ENCODE measurements around the gene CNGA3. TPM values are rescaled to one million over a fixed set of nuclear protein-coding genes. Genes with fewer than 3 reads are reported as not detected.

CNGA3 gene
- polyA plus RNA-seq, 2 donors: 0.02 to 0.05 TPM

DNA sequence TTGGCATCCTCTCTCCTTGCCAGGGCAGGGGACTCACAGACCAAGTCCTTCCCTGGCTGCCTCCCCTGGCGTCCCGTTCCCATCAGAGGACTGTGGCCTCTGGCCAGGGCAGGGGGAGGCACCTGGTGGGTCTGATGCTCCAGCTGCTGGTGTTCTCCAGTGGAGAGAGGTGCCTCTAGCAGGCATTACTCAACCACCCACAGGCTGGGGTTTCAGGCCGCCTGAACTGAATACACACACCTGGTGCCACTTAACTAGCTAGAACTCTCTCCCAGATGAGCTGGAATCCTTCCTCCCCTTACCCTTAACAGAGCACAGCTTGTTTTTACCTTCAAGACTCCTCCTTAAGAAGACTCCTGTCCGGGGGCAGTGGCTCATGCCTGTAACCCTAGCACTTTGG is 37.7 kb upstream of the CNGA3 start:
- Histone ChIP-seq H3K36me3 (ENCODE audit: control insufficient read depth in 2 of 2, insufficient read depth in 2 of 2, low read length in 1 of 2) (no peaks in the 10 kb centered on the region), H3K27me3 (ENCODE audit: control insufficient read depth in 1 of 2, insufficient read depth in 2 of 2, low read length in 2 of 2) (no peaks in the 10 kb centered on the region), H3K4me3 (ENCODE audit: low read depth in 1 of 2, low read length in 2 of 2) (no peak overlapping the region), H3K4me1 (ENCODE audit: control insufficient read depth in 2 of 2, insufficient read depth in 2 of 2, low read length in 1 of 2) (no peaks in the 10 kb centered on the region), H3K27ac (ENCODE audit: low read depth in 2 of 2, low read length in 1 of 2) (no peak overlapping the region), H3K9me3 (ENCODE audit: control insufficient read depth in 2 of 2, insufficient read depth in 1 of 2, low read depth in 1 of 2, low read length in 1 of 2) (peaks cover 2 to 3% of the 10 kb centered on the region in 2 donors)
- WGBS, 2 donors: 77 to 78% methylated on average over 4 of the region's 4 CpGs

DNA sequence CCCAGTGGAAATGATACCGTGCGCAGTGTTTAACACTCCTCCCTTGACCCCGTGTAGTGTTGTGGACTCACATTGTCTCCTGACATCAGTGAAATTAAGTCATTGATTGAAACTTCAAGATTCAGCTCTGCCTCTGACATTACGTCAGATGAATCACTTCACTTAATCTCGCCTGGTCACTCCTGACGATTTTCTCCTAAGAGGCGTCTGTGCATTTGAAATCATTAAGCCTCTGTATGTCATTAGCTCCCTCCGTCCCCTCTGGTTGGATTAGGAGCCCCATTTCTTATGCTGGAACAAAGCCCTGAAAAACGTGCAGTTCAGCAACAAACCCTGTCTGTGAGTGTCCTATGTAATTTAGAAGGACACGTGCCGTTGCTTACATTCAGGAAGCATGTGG is 36.7 kb upstream of the CNGA3 start:
- Histone ChIP-seq H3K27ac (ENCODE audit: low read depth in 2 of 2, low read length in 1 of 2) (no peak overlapping the region), H3K4me3 (ENCODE audit: low read depth in 1 of 2, low read length in 2 of 2) (no peak overlapping the region), H3K4me1 (ENCODE audit: control insufficient read depth in 2 of 2, insufficient read depth in 2 of 2, low read length in 1 of 2) (no peaks in the 10 kb centered on the region), H3K27me3 (ENCODE audit: control insufficient read depth in 1 of 2, insufficient read depth in 2 of 2, low read length in 2 of 2) (no peaks in the 10 kb centered on the region), H3K9me3 (ENCODE audit: control insufficient read depth in 2 of 2, insufficient read depth in 1 of 2, low read depth in 1 of 2, low read length in 1 of 2) (peaks cover 2 to 3% of the 10 kb centered on the region in 2 donors), H3K36me3 (ENCODE audit: control insufficient read depth in 2 of 2, insufficient read depth in 2 of 2, low read length in 1 of 2) (no peaks in the 10 kb centered on the region)
- 84 to 87% methylated on average over 11 of the region's 11 CpGs for WGBS, 2 donors

DNA sequence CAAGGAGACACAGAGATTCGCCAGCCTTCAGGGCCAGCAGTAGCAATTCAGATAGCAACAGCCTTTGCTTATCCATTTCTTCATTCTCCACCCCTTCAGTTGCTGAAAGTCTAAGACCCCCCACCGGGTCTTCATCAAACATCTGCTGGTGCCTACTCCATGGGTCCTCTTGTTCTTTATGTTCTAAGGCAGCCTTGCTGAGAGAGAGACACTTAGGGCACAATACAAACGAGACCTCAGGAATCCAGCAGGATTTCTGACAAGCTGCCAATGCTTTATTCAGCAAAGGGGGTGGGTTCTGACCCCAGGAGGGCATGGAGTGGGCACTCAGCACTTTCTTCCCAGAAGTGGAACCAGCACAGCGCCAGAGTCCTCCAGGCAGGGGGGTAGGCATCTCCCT is 36.2 kb upstream of the CNGA3 start:
- WGBS, 2 donors: 70 to 72% methylated on average over 4 of the region's 4 CpGs
- no peak overlapping the region for H3K27ac ChIP-seq (ENCODE audit: low read depth in 2 of 2, low read length in 1 of 2)

DNA sequence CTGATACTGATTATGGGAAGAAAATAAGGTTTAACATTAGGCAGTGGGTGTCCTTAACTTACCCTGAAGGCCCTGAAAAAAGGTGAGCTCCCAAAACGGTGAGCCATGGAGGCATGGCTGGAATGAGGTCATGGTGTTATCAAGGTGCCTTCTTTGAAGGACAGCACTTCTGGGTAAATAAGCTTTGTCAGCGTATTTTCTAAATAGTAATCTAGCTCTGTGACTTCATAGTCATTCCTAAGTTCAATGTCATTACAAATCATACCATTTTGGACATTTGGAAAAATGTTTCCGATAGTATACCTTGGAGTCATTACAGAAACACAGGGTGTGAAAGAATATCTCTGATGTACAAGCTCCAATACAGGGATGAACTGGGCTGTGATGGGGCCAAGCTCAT is 35.2 kb upstream of the CNGA3 start:
- no peak overlapping the region for H3K27ac ChIP-seq (ENCODE audit: low read depth in 2 of 2, low read length in 1 of 2)

More for the DNA sequence above, 36.2 kb upstream of the CNGA3 start:
- Histone ChIP-seq H3K9me3 (ENCODE audit: control insufficient read depth in 2 of 2, insufficient read depth in 1 of 2, low read depth in 1 of 2, low read length in 1 of 2) (peaks cover 2 to 3% of the 10 kb centered on the region in 2 donors), H3K4me3 (ENCODE audit: low read depth in 1 of 2, low read length in 2 of 2) (no peak overlapping the region), H3K36me3 (ENCODE audit: control insufficient read depth in 2 of 2, insufficient read depth in 2 of 2, low read length in 1 of 2) (no peaks in the 10 kb centered on the region), H3K27me3 (ENCODE audit: control insufficient read depth in 1 of 2, insufficient read depth in 2 of 2, low read length in 2 of 2) (no peaks in the 10 kb centered on the region), H3K4me1 (ENCODE audit: control insufficient read depth in 2 of 2, insufficient read depth in 2 of 2, low read length in 1 of 2) (no peaks in the 10 kb centered on the region)

DNA sequence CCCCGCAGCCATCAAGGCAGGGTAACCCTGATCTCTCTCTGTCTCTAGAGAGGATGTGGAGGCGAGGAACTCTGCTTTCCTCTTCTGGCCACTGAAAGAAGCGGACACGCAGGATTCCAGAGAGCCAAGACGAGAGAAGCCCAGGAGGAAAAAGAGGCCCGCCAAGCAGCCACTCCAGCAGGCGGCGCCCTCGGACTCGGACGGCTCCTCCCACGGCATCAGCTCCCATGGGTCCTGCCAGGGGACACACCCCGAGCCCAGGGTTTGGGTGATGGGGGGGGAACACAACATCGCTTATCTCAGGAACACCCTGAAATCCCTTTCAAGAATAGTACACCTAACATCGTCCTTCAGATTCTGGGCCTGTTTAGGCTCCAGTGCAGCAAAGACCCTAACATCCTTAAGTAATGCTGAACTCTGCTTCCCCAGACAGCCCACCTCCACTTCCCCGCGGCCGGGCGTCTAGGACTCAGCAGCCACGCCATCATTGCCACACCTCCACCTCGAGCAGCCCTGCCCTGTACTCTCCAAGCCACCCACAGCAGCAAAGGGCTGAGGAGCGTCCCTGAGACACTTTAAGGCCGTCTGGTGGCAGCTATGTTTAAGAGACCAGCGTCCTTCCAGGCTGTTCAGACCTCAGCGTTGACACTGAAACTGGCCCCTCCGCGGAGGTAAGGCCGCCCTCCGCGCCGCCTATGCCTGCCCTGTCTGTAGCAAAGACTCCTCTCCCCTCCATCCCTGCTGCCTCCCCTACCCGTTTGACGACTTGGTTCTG is 34.3 kb upstream of the CNGA3 start:
- Histone ChIP-seq H3K4me1 (ENCODE audit: control insufficient read depth in 2 of 2, insufficient read depth in 2 of 2, low read length in 1 of 2) (no peaks in the 10 kb centered on the region), H3K36me3 (ENCODE audit: control insufficient read depth in 2 of 2, insufficient read depth in 2 of 2, low read length in 1 of 2) (no peaks in the 10 kb centered on the region), H3K4me3 (ENCODE audit: low read depth in 1 of 2, low read length in 2 of 2) (no peak overlapping the region), H3K9me3 (ENCODE audit: control insufficient read depth in 2 of 2, insufficient read depth in 1 of 2, low read depth in 1 of 2, low read length in 1 of 2) (peaks cover 2 to 3% of the 10 kb centered on the region in 2 donors), H3K27me3 (ENCODE audit: control insufficient read depth in 1 of 2, insufficient read depth in 2 of 2, low read length in 2 of 2) (no peaks in the 10 kb centered on the region), H3K27ac (ENCODE audit: low read depth in 2 of 2, low read length in 1 of 2) (no peak overlapping the region)
- WGBS, 2 donors: 76 to 80% methylated on average over 33 of the region's 33 CpGs

More for the DNA sequence above, 35.2 kb upstream of the CNGA3 start:
- WGBS, 2 donors: 76 to 82% methylated on average over 3 of the region's 3 CpGs
- Histone ChIP-seq H3K36me3 (ENCODE audit: control insufficient read depth in 2 of 2, insufficient read depth in 2 of 2, low read length in 1 of 2) (no peaks in the 10 kb centered on the region), H3K4me1 (ENCODE audit: control insufficient read depth in 2 of 2, insufficient read depth in 2 of 2, low read length in 1 of 2) (no peaks in the 10 kb centered on the region), H3K9me3 (ENCODE audit: control insufficient read depth in 2 of 2, insufficient read depth in 1 of 2, low read depth in 1 of 2, low read length in 1 of 2) (peaks cover 2 to 3% of the 10 kb centered on the region in 2 donors), H3K4me3 (ENCODE audit: low read depth in 1 of 2, low read length in 2 of 2) (no peak overlapping the region), H3K27me3 (ENCODE audit: control insufficient read depth in 1 of 2, insufficient read depth in 2 of 2, low read length in 2 of 2) (no peaks in the 10 kb centered on the region)

DNA sequence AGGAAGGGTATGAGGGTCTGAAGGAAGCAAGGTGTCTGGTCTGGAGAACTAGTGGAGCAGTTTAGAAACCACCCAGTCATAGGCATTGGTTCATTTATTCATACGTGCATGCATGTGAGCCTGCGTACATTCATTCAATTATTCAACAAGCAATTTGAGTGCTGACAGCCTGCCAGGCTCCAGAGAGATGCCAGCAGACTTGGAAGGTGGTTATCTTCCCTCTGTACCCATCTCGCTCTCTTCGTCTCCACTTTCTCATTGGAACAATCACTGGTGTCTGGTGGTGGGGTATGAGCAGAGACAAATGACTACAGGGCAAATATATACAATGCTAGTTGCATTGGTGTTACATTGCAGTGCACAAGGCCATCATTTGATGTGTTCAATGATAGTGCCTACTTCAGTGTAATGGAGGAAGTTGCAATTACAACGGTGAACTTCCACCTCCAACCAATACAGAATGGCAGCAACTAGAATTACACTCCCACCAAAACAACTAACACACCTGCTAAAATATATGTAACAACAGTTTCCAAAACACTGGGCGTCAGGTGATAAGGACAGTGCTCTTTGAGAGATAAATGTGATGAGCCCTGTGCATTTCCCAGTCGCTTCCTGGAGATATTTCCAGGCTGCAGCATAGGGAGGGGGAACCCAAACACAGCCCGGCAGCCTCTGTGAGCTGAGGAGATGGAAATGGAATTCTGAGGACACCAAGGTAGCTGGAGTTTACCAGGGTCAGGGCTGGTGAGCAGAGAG is 32.6 kb upstream of the CNGA3 start:
- no peaks in the 10 kb centered on the region for H3K36me3 ChIP-seq (ENCODE audit: control insufficient read depth in 2 of 2, insufficient read depth in 2 of 2, low read length in 1 of 2)
- no peak overlapping the region for H3K4me3 ChIP-seq (ENCODE audit: low read depth in 1 of 2, low read length in 2 of 2)
- 77 to 85% methylated on average over 8 of the region's 8 CpGs for WGBS, 2 donors
- peaks cover 2 to 3% of the 10 kb centered on the region in 2 donors for H3K9me3 ChIP-seq (ENCODE audit: control insufficient read depth in 2 of 2, insufficient read depth in 1 of 2, low read depth in 1 of 2, low read length in 1 of 2)
- H3K27ac ChIP-seq (ENCODE audit: low read depth in 2 of 2, low read length in 1 of 2): no peak overlapping the region
- H3K27me3 ChIP-seq (ENCODE audit: control insufficient read depth in 1 of 2, insufficient read depth in 2 of 2, low read length in 2 of 2): no peaks in the 10 kb centered on the region
- no peaks in the 10 kb centered on the region for H3K4me1 ChIP-seq (ENCODE audit: control insufficient read depth in 2 of 2, insufficient read depth in 2 of 2, low read length in 1 of 2)

DNA sequence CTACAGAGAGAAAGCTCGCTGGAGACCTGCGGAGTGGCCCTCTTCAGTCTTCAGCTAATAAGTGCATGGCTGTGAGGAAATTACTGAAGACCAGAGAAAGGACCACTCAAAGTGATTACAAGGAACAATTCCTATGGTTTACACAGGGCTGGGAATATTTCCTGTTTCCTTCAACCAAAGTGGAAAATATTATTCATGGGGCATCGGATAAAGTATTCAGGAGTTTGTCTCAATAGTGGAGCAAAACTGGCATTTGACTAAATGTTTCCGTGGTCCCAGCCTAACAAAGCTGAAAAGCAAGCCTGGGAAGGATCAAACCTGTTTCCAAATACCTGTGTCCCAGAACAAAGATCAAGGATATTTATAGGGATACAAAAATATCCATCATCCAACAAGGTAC is 32.0 kb upstream of the CNGA3 start:
- no peak overlapping the region for H3K4me3 ChIP-seq (ENCODE audit: low read depth in 1 of 2, low read length in 2 of 2)
- no peaks in the 10 kb centered on the region for H3K36me3 ChIP-seq (ENCODE audit: control insufficient read depth in 2 of 2, insufficient read depth in 2 of 2, low read length in 1 of 2)
- no peaks in the 10 kb centered on the region for H3K4me1 ChIP-seq (ENCODE audit: control insufficient read depth in 2 of 2, insufficient read depth in 2 of 2, low read length in 1 of 2)
- WGBS, 2 donors: 82% methylated on average over 4 of the region's 4 CpGs
- H3K27me3 ChIP-seq (ENCODE audit: control insufficient read depth in 1 of 2, insufficient read depth in 2 of 2, low read length in 2 of 2): no peaks in the 10 kb centered on the region
- no peak overlapping the region for H3K27ac ChIP-seq (ENCODE audit: low read depth in 2 of 2, low read length in 1 of 2)
- peaks cover 2 to 3% of the 10 kb centered on the region in 2 donors for H3K9me3 ChIP-seq (ENCODE audit: control insufficient read depth in 2 of 2, insufficient read depth in 1 of 2, low read depth in 1 of 2, low read length in 1 of 2)

DNA sequence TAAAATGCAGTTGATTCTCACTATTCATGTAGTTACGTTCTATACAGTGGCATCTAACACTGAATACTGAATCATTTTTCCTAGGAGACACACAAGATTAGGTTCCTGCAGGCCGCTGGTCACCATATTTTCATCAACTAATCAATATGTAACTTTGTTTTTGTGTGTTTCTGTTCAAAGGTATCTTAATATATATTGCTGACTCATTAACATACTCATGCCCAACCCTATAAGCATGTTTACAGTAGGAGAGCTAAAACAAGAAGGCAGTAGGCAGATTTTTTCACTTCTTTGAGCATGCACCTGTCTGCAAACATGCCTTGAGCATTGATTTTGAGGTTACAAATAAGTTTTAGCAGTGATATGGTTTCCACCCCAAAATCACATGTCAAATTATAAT is 30.3 kb upstream of the CNGA3 start:
- WGBS, 2 donors: 88% methylated on average over 2 of the region's 2 CpGs
- Histone ChIP-seq H3K4me1 (ENCODE audit: control insufficient read depth in 2 of 2, insufficient read depth in 2 of 2, low read length in 1 of 2) (no peaks in the 10 kb centered on the region), H3K9me3 (ENCODE audit: control insufficient read depth in 2 of 2, insufficient read depth in 1 of 2, low read depth in 1 of 2, low read length in 1 of 2) (peaks cover 5 to 9% of the 10 kb centered on the region in 2 donors), H3K4me3 (ENCODE audit: low read depth in 1 of 2, low read length in 2 of 2) (no peak overlapping the region), H3K36me3 (ENCODE audit: control insufficient read depth in 2 of 2, insufficient read depth in 2 of 2, low read length in 1 of 2) (no peaks in the 10 kb centered on the region), H3K27ac (ENCODE audit: low read depth in 2 of 2, low read length in 1 of 2) (no peak overlapping the region), H3K27me3 (ENCODE audit: control insufficient read depth in 1 of 2, insufficient read depth in 2 of 2, low read length in 2 of 2) (no peaks in the 10 kb centered on the region)

DNA sequence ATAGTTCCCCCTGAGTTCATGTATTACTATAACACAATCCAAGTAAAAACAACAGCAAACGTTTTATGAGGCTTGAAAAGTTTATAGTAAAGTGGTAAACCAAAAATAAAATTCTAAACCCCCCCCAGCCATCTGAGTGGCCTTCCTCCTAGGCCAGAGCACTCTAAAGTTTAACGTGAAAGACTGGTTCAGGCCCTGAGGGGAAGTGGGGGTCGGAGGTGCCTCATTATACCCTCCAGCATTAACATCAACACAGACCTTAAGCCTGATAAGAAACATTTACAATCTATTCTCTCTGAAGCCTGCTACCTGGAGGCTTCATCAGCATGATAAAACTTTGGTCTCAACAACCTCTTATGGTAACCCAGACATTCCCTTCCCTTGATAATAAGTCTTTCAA is 29.0 kb upstream of the CNGA3 start:
- Histone ChIP-seq H3K4me3 (ENCODE audit: low read depth in 1 of 2, low read length in 2 of 2) (no peak overlapping the region), H3K36me3 (ENCODE audit: control insufficient read depth in 2 of 2, insufficient read depth in 2 of 2, low read length in 1 of 2) (no peaks in the 10 kb centered on the region)
- WGBS, 2 donors: 28 to 39% methylated on average over 3 of the region's 3 CpGs

More for the DNA sequence above, 29.0 kb upstream of the CNGA3 start:
- H3K27ac ChIP-seq (ENCODE audit: low read depth in 2 of 2, low read length in 1 of 2): no peak overlapping the region
- no peaks in the 10 kb centered on the region for H3K27me3 ChIP-seq (ENCODE audit: control insufficient read depth in 1 of 2, insufficient read depth in 2 of 2, low read length in 2 of 2)
- H3K9me3 ChIP-seq (ENCODE audit: control insufficient read depth in 2 of 2, insufficient read depth in 1 of 2, low read depth in 1 of 2, low read length in 1 of 2): peaks cover 4 to 9% of the 10 kb centered on the region in 2 donors
- no peaks in the 10 kb centered on the region for H3K4me1 ChIP-seq (ENCODE audit: control insufficient read depth in 2 of 2, insufficient read depth in 2 of 2, low read length in 1 of 2)
